GM12892 (cell line): ENCODE data around the gene ELP5.

Source experiments
- DNase-seq: peaks from one replicate; pipeline ENCODE4 v3.0.0; 2011; ENCODE audit not compliant: insufficient read length
- FAIRE-seq: peaks from 2 replicates; lab custom pipeline; 2011; peaks lifted over from hg19 to GRCh38; lab: Jason Lieb, UNC
- POLR2A ChIP-seq: IDR thresholded peaks from 2 replicates; pipeline ENCODE4 v1.6.1; 2011; ENCODE audit warnings: low read depth, low read length, control low read depth
- POLR2AphosphoS5 ChIP-seq: IDR thresholded peaks from 2 replicates; pipeline ENCODE4 v1.6.1; 2011; ENCODE audit warnings: low read depth, low read length, control low read depth
- TAF1 ChIP-seq: IDR thresholded peaks from 2 replicates; pipeline ENCODE4 v1.6.1; 2011; ENCODE audit warnings: low read depth, mild to moderate bottlenecking, control low read depth, low read length, borderline replicate concordance

ELP5 gene

GRCh38 chr17:7284911-7285310 is 32.9 kb downstream of the ELP5 start:
- no peak for DNase-seq

GRCh38 chr17:7285679-7286078 is 33.7 kb downstream of the ELP5 start:
- DNase-seq (no peak), FAIRE-seq (no peak)
- TF ChIP-seq POLR2A: no peak
- no peak for TF ChIP-seq POLR2AphosphoS5
- no peak for TF ChIP-seq TAF1

More at GRCh38 chr17:7284911-7285310, 32.9 kb downstream of the ELP5 start:
- TF ChIP-seq TAF1 (no peak), POLR2A (no peak), POLR2AphosphoS5 (no peak)
- no peak for FAIRE-seq

- FAIRE-seq: no peak
- no peak for DNase-seq
- TF ChIP-seq POLR2AphosphoS5 (no peak), TAF1 (no peak), POLR2A (no peak)
Observed at GRCh38 chr17:7289256-7290032, 37.4 kb downstream of the ELP5 start.

- FAIRE-seq: no peak
- DNase-seq: no peak
- TF ChIP-seq POLR2A: no peak
Observed at GRCh38 chr17:7290166-7290565, 38.2 kb downstream of the ELP5 start.

- FAIRE-seq (no peak), DNase-seq (no peak)
- no peak for TF ChIP-seq TAF1
- no peak for TF ChIP-seq POLR2AphosphoS5
- no peak for TF ChIP-seq POLR2A
Observed at GRCh38 chr17:7290685-7291084, 38.7 kb downstream of the ELP5 start.

- FAIRE-seq (no peak), DNase-seq (no peak)
- TF ChIP-seq TAF1 (no peak), POLR2AphosphoS5 (no peak), POLR2A (no peak)
Observed at GRCh38 chr17:7292194-7292593, 40.2 kb downstream of the ELP5 start.

- no peak for DNase-seq
- no peak for TF ChIP-seq TAF1
- TF ChIP-seq POLR2AphosphoS5: no peak
- no peak for TF ChIP-seq POLR2A
- no peak for FAIRE-seq
Observed at GRCh38 chr17:7292729-7293128, 40.7 kb downstream of the ELP5 start.

GRCh38 chr17:7293159-7293558 is 41.1 kb downstream of the ELP5 start:
- no peak for TF ChIP-seq POLR2AphosphoS5
- no peak for TF ChIP-seq TAF1
- no peak for TF ChIP-seq POLR2A
- FAIRE-seq (no peak), DNase-seq (no peak)

GRCh38 chr17:7293816-7294613 is 42.0 kb downstream of the ELP5 start:
- FAIRE-seq (no peak), DNase-seq (no peak)
- TF ChIP-seq POLR2A (no peak), POLR2AphosphoS5 (no peak)

GRCh38 chr17:7294614-7295153 is 42.7 kb downstream of the ELP5 start, which contains the start of gene YBX2:
Gene YBX2 (minus strand): TSS chr17:7294639. CDS start chr17:7294500, 139 bp downstream.
- DNase-seq (peak; percentile 86), FAIRE-seq (peak; percentile 62)
- TF ChIP-seq POLR2AphosphoS5 (no peak), POLR2A (no peak), TAF1 (no peak)

- TF ChIP-seq TAF1: no peak
- TF ChIP-seq POLR2AphosphoS5: no peak
- no peak for TF ChIP-seq POLR2A
- DNase-seq: no peak
- FAIRE-seq: no peak
Observed at GRCh38 chr17:7295230-7296180, 43.5 kb downstream of the ELP5 start.
